ENCODE results near the gene NXPH4. TPM values are rescaled to one million over a fixed set of nuclear protein-coding genes. Genes with fewer than 3 reads are reported as not detected.

Gene NXPH4
- total and polyA plus RNA-seq, 4 donors, result 0.15 to 0.94 (median 0.48) TPM

DNA sequence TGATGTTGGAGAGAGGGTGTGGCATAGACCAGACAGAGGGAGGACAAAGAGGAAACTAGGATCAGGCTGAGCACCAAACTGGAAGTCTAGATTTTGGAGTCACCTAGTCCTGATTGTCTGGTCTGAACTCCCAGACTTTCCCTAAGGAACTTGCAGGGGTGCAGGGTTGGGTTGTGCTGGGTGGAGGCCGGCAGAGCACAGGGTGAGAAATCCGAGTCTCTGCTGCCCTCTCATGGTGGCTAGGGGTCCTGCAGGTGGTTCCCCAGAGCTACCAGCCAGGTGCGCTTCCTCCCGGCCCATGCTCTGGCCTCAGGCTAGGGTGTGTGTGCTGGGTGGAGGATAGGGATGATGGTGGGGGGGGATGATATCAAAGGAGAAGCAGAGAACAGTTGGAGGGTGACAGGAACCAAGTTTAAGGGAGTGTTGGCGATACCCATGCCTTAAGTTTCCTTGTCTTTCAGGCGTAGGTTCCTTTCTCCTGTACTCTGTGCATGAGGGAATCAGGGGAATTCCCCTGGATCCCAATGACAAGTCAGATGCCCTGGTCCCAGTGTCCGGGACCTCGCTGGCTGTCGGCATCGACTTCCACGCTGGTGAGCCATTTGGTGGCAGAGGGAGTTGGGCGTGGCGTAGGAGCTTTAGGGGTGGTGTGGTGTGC lies 33.5 kb upstream of the NXPH4 start:
- Histone ChIP-seq H3K4me3 (no peak overlapping the region), H3K36me3 (ENCODE audit: control insufficient read depth in 4 of 4, insufficient read depth in 4 of 4, low read length in 4 of 4) (peaks cover 0 to 67% (median 59%) of the 10 kb centered on the region in 4 donors), H3K9ac (ENCODE audit: insufficient read depth in 1 of 2, low read length in 2 of 2) (no peak overlapping the region), H3K27me3 (ENCODE audit: control insufficient read depth in 3 of 3, insufficient read depth in 3 of 3, low read length in 2 of 3) (no peaks in the 10 kb centered on the region), H3K9me3 (ENCODE audit: control insufficient read depth in 4 of 4, insufficient read depth in 3 of 4, low read length in 3 of 4) (no peaks in the 10 kb centered on the region), H3K27ac (ENCODE audit: low read depth in 1 of 2, low read length in 1 of 2) (no peak overlapping the region), H3K4me1 (ENCODE audit: control insufficient read depth in 5 of 5, insufficient read depth in 5 of 5, low read length in 5 of 5) (peaks cover 0 to 5% (median 0%) of the 10 kb centered on the region in 5 donors)
- WGBS, 2 donors, result 60 to 65% methylated on average over 13 of the region's 13 CpGs
- ATAC-seq (ENCODE audit: insufficient read depth, low FRiP score) (peak; percentile 85), DNase-seq (peak; percentile 75 to 80 (median 77))
- TF ChIP-seq, protein P1, sequence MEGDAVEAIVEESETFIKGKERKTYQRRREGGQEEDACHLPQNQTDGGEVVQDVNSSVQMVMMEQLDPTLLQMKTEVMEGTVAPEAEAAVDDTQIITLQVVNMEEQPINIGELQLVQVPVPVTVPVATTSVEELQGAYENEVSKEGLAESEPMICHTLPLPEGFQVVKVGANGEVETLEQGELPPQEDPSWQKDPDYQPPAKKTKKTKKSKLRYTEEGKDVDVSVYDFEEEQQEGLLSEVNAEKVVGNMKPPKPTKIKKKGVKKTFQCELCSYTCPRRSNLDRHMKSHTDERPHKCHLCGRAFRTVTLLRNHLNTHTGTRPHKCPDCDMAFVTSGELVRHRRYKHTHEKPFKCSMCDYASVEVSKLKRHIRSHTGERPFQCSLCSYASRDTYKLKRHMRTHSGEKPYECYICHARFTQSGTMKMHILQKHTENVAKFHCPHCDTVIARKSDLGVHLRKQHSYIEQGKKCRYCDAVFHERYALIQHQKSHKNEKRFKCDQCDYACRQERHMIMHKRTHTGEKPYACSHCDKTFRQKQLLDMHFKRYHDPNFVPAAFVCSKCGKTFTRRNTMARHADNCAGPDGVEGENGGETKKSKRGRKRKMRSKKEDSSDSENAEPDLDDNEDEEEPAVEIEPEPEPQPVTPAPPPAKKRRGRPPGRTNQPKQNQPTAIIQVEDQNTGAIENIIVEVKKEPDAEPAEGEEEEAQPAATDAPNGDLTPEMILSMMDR (IDR thresholded peaks at IDR 0.05; ENCODE audit: control extremely low read depth, extremely low read depth), result peak; percentile 80

DNA sequence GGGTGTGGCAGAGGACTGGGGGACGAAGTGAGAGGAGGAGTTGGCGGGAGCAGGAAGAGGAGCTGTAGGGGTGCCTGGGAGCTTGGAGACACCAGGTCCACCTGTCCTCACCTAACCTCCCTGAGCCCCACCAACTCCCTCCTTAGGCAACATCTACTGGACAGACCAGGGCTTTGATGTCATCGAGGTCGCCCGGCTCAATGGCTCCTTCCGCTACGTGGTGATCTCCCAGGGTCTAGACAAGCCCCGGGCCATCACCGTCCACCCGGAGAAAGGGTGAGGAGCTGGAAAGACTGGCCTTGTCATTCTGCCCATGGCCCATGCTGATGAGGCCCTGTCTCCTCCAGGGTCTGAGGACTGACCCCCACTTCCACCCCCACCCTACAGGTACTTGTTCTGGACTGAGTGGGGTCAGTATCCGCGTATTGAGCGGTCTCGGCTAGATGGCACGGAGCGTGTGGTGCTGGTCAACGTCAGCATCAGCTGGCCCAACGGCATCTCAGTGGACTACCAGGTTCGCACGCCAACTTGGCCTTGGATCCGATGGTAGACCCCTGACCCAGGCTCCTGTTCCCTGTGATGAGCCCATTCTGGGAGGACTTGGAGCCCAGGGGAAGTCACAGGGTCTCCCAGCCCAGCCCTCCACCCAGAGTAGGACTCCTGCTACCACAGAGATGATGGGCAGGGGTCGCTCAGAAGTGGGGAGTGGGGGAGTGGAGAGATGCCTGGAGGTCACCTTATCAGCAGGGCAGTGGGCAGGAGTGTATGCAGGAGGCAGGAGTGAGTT lies 32.5 kb upstream of the NXPH4 start:
- no peak overlapping the region for H3K4me3 ChIP-seq
- TF ChIP-seq, protein P1 (IDR thresholded peaks at IDR 0.05; ENCODE audit: control extremely low read depth, extremely low read depth), result no peak
- peaks cover 0 to 5% (median 0%) of the 10 kb centered on the region in 5 donors for H3K4me1 ChIP-seq (ENCODE audit: control insufficient read depth in 5 of 5, insufficient read depth in 5 of 5, low read length in 5 of 5)
- no peak overlapping the region for H3K27ac ChIP-seq (ENCODE audit: low read depth in 1 of 2, low read length in 1 of 2)
- WGBS, 2 donors, result 95 to 96% methylated on average over 22 of the region's 22 CpGs
- no peaks in the 10 kb centered on the region for H3K27me3 ChIP-seq (ENCODE audit: control insufficient read depth in 3 of 3, insufficient read depth in 3 of 3, low read length in 2 of 3)
- no peak overlapping the region for H3K9ac ChIP-seq (ENCODE audit: insufficient read depth in 1 of 2, low read length in 2 of 2)
- H3K9me3 ChIP-seq (ENCODE audit: control insufficient read depth in 4 of 4, insufficient read depth in 3 of 4, low read length in 3 of 4), result no peaks in the 10 kb centered on the region
- peaks cover 0 to 69% (median 61%) of the 10 kb centered on the region in 4 donors for H3K36me3 ChIP-seq (ENCODE audit: control insufficient read depth in 4 of 4, insufficient read depth in 4 of 4, low read length in 4 of 4)
- ATAC-seq (ENCODE audit: insufficient read depth, low FRiP score) (no peak), DNase-seq (no peak)

DNA sequence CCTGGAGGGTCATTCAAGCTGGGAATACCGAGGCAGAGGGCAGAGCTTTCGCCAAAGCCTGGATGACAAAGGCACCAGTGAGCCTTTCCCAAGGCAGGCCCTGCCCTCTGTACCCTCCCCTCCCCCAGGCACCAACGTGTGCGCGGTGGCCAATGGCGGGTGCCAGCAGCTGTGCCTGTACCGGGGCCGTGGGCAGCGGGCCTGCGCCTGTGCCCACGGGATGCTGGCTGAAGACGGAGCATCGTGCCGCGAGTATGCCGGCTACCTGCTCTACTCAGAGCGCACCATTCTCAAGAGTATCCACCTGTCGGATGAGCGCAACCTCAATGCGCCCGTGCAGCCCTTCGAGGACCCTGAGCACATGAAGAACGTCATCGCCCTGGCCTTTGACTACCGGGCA lies 31.2 kb upstream of the NXPH4 start:
- ATAC-seq (ENCODE audit: insufficient read depth, low FRiP score) (no peak), DNase-seq (no peak)
- H3K9me3 ChIP-seq (ENCODE audit: control insufficient read depth in 4 of 4, insufficient read depth in 3 of 4, low read length in 3 of 4), result no peaks in the 10 kb centered on the region
- no peak overlapping the region for H3K4me3 ChIP-seq
- peaks cover 0 to 5% (median 2%) of the 10 kb centered on the region in 5 donors for H3K4me1 ChIP-seq (ENCODE audit: control insufficient read depth in 5 of 5, insufficient read depth in 5 of 5, low read length in 5 of 5)
- H3K36me3 ChIP-seq (ENCODE audit: control insufficient read depth in 4 of 4, insufficient read depth in 4 of 4, low read length in 4 of 4), result peaks cover 0 to 77% (median 56%) of the 10 kb centered on the region in 4 donors
- H3K9ac ChIP-seq (ENCODE audit: insufficient read depth in 1 of 2, low read length in 2 of 2), result no peak overlapping the region
- TF ChIP-seq, protein P1 (IDR thresholded peaks at IDR 0.05; ENCODE audit: control extremely low read depth, extremely low read depth), result no peak
- no peak overlapping the region for H3K27ac ChIP-seq (ENCODE audit: low read depth in 1 of 2, low read length in 1 of 2)
- no peaks in the 10 kb centered on the region for H3K27me3 ChIP-seq (ENCODE audit: control insufficient read depth in 3 of 3, insufficient read depth in 3 of 3, low read length in 2 of 3)
- WGBS, 2 donors, result 93 to 96% methylated on average over 25 of the region's 25 CpGs
